HG03439 (cell line): ENCODE data around the gene CD58.
"Not testable (repeated sequence)": the region's sequence is repeated elsewhere in the genome, so short reads cannot be mapped to it uniquely, and the experiment has no call there.

Experiments used
- ATAC-seq: cut with Tn5 transposase; IDR thresholded peaks from one replicate; pipeline ENCODE4 v1.9.1; 2021; ENCODE audit warnings: mild to moderate bottlenecking, moderate library complexity; ENCODE audit not compliant: unreplicated experiment

The CD58 gene

DNA sequence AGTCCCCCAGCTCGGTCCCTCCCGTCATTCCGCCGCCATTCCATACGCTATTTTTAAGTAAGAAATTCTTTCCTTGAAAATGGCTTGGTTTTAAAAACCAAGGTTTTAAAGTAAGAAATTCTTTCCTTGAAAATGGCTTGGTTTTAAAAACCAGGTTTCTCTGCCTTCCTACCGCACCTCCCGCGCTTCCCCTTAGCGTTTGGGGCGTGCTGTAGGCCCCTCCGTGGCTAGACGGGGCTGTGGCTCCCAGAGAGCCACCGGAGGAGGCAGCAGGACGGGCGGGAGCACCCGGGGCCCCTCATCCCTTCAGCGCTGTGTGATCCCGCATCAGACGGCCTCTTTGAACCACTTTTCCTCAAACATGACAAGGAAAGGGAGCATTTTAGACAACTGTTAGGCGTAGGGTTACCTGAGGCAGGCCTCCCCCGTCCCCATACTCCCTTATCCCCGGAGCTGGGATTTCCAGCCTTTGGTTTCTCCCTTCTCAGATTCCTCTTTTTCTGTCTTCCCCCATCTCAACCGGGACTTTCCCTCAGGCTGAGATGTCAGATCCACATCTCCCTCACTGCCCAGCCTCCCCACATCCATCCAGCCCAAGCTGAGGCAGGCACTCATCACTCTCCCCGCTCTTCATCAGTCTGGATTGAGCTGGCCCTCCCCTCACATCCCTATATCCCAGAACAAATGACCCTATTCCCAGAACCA is 541 bp upstream of the CD58 start:
- ATAC-seq, result no peak

DNA sequence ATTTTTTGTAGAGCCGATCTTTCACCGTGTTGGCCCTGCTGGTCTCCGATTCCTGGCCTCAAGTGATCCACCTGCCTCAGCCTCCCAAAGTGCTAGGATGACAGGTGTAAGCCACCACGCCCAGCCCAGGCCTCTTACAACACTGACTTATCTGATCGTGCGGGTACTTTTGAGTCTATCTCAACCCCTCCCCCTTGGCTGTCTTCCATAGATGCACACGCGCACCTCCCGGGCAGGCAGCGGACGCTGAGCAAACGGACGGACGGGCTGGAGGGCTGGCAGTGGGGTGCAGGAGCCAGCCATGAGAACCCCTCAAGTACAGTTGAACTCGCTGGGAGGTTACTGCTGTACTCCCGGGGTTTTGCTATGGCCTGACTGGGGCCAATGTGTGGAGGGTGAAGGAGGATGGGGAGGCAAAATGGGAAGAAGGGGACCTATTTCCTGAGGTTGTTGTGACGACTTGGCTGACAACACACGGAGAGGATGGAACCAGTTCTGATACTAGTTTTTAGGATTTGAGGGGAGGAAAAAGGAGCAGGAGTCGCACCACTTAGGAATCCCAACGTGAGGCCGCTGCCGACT is 959 bp downstream of the CD58 start:
- no peak for ATAC-seq

DNA sequence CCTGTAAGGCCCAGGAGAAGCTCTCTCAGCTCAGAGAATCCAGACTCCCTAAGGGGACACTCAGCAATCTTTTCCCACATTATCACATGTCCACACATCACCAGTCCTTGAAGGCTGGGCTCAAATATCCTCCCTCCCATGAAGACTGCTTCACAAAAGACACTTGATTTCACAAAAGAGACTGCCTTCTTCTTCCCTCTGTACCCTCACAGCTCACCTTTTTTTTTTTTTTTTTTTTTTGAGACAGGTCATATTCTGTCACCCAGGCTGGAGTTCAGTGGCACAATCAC is 1.5 kb downstream of the CD58 start:
- ATAC-seq, result no peak

DNA sequence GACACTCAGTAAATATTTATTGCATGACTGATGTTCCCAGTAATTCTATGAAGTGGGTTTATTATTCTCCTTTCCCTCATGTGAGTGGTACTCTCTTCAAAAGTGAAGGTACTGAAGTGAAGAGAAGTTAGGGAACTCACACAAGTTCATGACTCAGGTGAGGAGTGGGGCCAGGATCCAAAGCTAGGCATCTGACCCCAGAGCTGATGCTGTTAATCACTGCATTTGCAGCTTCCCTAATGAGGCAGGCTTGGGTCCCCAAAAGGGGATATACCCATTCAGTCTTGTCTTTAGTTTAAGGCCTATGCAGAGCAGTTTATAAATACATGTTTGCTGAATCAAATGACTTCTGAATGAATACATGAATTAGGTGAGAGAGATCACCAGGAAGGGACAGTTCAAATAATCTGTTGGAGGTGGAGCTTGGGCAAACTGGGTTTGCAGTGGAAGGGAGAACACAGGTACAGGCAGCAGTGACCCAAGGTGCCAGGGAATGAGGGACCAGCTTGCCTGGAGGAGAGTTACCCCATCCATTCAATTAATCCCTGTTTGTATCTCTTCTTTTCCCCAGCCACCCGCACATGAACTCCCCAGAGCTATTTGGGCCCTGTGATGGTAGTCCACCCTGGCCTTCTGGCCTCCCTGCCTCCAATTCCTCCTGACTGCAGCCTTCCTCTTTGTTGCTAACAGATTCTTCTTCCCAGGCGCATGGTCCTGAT is 2.0 kb downstream of the CD58 start:
- no peak for ATAC-seq

DNA sequence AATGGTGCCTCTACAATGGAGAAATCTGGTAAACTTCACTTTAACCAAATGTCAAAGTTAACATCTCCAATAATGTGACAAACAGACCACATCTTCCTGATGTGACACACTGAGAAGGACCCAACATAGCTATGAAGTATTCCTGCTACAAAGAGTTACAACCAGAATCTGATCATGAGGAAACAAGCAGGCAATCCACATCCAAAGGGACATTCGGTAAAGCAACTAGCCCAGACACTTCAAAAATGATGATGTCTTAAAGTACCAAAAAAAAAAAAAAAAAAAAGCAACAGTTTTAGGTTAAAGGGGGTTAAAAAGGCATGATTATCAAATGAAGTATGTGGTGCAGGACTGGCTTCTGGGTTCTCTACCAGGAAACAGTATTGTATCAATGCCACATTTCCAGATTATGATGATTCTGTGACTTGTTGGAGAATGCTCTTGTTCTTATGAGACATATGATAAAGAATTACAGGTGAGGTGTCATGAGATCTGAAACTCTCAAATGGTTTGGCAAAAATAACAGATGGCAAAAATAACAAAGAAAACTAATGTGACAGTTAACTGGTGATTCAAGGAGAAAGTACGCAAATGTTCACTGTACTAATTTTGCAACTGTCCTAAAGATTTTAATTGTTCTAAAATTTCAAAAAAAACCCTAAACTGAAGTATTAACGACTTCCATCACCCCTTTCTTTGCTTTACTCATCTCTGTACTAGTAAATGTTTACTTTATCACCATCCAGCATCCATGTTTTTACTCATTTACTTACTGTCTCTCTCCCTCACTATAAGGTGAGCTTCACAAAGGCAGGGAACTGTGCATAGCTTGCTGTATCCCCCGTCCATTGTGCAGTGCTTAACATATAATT is 2.8 kb downstream of the CD58 start:
- no peak for ATAC-seq

DNA sequence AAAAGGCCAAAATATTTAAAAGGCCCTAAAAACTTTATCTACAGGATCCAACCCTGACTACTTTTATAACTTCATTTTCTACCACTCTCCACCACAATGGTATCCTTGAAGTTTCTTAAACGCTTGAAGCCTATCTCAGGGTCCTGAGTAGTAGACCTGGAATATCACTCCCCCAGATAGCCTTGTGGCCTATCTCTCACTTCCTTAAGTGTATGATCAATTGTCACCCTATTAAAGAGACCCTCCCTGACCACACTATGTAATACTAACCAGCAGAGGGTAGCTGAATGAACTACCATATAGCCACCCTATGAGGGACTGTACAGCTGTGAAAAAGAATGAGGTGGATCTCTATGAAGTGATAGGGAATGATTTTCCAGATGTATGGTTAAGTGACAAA is 5.6 kb downstream of the CD58 start:
- no peak for ATAC-seq

DNA sequence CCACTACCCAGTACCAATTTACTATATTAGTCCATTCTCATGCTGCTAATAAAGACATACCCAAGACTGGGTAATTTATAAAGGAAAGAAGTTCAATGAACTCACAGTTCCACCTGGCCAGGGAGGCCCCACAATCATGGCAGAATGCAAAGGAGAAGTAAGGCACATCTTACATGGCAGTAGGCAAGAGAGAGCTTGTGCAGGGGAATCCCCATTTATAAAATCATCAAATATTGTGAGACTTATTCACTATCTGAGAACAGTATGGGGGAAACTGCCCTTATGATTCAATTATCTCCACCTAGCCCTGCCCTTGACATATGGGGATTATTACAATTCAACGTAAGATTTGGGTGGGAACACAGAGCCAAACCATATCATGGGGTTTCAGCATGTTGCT is 6.4 kb downstream of the CD58 start:
- no peak for ATAC-seq

DNA sequence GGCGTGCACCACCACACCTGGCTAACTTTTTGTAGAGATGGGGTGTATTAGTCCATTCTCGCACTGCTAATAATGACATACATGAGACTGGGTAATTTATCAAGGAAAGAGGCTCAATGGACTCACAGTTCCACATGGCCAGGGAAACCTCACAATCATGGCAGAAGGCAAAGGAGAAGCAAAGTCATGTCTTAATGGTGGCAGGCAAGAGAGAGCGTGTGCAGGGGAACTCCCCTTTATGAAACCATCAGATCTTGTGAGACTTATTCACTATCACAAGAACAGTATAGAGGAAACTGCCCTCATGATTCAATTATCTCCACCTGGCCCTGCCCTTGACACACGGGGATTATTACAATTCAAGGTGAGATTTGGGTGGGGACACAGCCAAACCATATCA is 8.4 kb downstream of the CD58 start:
- not testable (repeated sequence) for ATAC-seq

DNA sequence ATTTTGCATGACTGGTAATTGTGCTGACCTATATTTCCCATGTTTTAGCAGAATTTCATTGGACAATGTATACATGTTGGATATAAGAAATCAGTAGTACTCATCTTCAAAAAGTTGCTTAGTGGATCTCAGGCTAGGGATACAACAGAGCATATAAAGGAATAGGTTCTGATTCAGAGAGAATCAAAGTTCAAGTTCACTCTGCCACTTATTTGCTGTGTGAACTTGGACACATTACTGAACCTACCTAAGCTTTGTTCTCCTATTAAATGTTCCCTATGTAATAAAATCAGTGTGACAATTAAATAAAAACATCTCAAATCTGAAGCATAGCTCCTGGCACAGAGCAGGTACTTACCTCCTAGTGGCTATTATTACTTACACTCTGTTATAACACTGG is 9.3 kb downstream of the CD58 start:
- no peak for ATAC-seq

DNA sequence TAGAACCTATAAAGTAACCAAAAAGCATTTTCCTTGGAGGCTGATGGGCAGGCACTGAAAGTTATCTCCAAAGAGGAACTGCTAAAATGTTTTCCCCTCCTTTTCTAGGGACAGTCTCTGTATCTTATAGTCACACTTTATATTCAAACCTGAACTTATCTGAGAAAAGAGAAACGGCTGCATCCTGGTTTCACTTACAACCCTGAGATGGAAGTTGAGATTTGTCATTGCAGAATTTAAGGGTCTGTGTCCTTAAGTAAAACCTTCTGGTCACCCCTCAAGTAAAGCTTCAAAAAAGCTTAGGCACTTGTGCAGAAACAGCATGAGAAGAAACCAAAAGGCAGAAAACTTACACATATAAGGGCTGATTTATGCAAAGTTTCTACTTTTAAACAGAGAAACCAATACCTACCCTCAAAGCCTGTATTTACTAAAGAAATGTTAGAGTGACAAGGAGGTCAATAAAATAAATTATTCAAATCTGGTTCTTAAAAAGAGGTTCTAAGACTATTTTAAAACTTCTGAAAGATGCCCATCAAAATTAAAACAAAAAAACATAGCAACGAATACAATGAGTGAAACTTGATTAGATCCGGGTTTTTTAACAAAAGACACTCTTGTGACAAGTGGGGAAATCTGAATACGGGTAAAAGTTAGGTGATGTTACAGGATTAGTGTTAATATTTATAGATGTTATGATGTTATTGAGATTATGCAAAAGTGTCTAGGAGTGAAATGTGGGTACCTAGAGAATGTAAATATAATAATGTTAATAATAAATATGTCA is 9.9 kb downstream of the CD58 start:
- ATAC-seq, result no peak

DNA sequence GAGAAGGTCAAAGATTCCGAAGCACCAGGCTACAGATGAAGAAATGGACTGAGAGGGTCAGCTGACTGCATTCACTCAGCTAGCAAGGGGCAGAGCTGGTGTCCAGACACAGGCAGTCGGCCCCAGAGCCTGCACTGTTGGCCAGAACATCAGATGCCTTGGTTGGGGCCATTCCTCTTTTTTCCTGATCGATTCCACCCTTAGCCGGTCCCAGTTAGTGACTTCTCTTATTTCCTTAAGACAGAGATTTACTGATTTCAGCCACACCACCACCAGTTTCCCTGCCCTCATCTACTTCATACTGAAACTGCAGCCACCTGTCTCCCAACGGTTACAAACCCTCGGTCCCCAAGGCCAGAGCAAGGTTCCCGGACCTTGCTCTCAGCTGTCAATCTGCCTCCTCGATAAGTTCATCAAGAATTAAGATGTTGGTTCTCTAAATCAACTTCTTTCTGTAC is 11.5 kb downstream of the CD58 start:
- ATAC-seq, result peak; percentile 38

DNA sequence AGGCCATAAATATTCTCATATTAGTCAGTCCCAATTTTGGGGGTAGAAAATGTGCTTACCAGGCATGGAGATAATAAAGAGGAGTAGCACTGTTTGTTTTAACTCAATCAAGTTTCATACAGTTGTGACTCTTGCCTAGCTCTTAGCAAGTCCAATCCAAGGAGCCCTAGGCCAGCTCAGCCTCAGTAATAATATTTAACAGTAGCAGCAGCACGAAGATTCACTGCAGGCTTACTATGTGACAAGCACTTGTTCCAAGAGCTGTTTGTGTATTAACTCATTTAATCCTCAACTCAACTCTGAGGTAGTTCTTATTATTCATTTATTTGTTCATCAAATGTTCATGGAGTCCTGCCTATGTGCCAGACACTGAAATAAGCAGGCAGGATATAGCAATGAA is 12.3 kb downstream of the CD58 start:
- no peak for ATAC-seq

DNA sequence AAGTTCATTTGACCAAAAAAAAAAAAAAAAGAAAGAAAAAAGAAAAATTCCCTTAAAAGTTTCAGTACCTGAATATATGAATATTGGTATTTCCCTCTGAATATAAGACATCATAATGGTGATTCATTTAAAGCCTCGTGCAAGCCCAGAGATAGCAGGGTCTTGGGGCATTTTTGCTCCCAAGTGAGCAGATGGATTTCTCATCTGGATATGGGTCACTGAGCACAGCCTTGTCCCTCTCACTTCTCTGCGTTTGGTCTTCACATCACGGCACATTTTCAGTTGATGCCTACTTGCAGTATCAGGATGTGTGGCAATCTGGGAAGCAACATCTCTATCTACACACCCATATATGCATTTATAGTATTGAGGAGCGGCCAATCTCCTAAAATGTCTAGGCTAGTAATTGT is 12.7 kb downstream of the CD58 start:
- no peak for ATAC-seq

DNA sequence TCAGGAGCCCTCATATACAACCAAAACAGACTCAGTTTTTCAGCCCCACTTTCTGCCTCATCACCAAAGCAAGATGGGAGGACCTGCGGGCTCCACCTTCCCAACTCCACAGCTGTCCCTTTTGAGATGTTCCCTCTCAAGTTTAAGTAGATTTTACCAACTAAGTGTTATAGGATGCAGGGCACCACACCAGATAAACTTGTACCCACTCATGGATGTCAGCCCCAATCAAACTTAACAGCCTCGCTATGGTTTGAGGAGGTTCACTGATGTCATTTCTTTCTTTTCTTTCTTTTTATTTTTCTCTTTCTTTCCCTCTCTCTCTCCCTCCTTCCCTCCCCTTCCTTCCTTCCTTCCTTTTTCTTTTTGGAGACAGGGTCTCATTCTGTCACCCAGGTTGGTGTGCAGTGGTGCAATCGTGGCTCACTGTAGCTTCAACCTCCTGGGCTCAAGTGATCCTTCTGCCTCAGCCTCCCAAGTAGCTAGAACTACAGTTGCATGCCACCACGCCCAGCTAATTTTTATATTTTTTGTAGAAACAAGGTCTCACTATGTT is 13.4 kb downstream of the CD58 start:
- no peak for ATAC-seq

DNA sequence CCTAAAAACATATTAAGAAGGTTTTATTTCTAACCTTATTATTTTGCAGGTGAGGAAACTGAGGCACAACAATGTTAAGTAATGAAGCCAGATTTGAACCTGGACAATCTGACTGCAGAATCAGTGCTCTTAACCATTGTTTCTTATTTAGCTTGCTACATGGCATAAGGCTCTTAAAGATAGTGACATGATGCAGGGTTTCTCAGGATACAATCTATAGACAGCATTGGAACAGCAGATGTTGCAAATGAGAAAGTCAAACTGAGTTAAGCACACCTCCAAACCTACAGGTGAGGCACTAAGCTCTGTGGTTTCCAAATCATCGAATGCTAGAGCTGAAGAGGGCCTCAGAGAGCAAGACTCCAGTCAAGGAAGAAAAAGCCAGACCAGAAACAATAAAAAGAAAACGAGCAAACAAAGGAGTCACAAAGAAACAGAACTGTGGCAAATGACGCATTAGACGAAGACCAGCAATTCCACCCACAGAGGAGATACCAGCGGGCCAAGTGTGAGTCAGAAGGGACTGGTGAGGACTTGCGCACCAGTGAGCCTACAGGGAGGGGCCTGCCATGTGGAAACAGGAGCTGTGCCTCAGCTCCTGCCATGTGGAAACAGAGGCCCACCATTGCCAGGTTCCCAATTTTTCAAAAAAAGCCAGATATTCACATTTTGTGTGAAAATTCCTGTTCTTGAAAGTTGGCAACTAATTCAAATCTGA is 14.4 kb downstream of the CD58 start:
- peak; percentile 55 for ATAC-seq

DNA sequence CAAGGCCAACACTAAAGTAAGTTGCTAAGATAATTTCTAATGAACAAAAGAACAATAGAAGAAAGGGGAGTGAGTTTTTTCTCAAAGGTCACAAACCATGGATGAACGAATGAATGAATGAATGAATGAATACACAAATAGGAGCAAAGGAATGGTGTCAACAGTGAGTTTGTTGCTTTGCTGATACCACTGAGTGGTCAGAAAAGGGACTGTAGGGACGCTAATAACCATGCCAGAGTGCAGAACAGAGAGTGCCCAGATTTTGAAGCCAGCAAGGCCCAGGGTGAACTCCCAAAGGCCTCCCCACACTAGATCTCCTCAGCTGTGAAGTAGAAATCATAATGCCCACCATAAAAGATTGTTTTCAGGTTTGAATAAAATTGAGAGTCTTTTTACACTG is 15.9 kb downstream of the CD58 start:
- ATAC-seq, result no peak

DNA sequence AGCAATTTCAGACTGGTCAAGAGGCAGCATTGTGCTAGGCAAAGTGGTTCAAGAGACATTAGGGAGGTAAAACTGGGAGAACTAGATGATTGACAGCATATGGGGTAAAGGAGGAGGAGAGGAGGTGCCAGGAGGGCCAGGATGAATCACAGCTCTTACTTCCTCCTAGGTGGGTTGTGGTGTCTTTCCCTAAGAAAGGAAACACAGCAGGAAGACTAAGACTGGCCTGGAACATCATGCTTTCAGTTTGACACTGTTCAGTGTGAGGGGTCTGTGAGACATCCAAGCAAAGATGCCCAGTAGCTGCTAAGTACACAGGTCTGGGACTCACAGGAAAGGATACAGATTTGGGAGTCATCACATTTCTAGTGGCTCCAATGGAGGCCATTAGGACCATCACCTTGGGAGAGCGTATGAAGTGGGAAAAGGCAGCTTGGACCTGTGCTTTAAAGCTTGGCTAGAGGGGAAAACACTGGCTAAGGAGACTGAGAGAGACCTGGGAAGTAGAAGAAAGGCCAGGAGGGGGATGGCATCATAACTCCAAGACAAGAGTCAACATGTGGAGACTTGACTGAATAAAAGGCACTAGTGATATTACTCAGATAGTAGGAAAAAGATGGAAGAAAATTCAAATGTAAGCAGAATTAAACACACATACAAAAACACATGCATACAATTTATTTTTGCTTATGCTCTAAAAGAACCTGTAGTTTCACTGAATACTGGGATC is 17.3 kb downstream of the CD58 start:
- no peak for ATAC-seq

DNA sequence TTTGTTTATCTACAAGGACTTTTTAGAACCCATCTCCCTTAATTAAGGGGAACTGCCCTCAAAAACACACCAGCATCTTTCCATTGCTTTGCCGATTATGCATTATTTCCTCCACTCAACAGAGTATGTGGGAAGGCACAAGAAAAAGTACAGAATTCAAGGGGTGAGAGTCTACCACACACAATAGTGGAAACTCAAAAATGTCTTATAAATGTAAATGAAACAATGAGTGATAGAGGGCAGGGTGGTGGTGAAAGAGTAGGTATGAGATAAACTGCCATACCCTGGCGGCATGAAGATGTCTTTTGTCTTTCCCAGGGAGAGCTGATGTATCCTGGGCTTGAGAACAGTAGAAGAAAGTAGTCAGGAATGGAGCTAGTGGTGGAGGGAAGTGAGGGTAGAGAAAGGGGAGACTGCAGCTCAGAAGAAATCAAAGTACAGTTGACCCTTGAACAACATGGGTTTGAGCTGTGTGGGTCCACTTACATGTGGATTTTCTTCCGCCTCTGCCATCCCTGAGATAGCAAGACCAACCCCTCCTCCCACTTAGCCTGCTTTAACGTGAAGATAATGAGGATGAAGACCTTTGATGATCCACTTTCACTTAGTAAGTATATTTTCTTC is 24.4 kb downstream of the CD58 start:
- no peak for ATAC-seq

DNA sequence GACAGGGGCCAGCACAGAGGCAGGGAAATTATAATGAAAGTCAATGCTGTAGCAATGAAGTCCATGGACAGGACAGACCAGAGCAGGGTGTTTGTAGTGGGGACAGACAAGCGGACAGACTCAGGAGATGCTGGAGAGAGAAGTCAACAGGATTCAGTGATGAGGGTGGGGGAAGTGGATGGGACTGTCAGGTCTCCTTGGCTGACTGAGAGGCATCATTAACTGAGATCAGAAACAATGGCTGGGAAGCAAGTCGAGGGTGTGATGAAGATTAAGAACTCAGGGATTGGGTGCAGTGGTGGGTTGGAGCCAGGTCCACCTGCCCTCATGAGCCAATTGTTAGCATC is 25.5 kb downstream of the CD58 start:
- peak; percentile 8 for ATAC-seq
